Trophoblast cell (in vitro differentiated cells and primary cell): Measurements from ENCODE around the gene MLF2.
A peak's percentile ranks its signal among the peaks of the same experiment; 100 is the strongest.
"Not testable (repeated sequence)": the region's sequence is repeated elsewhere in the genome, so short reads cannot be mapped to it uniquely, and the experiment has no call there.

Experiments used
- DNase-seq, 2 donors: peaks; one replicate each; pipeline ENCODE4 v3.0.0-alpha.2; 2016
- H2AFZ ChIP-seq: 2 replicates; pipeline ENCODE4 v1.6.1; 2013; ENCODE audit warnings: low read length, moderate library complexity, mild to moderate bottlenecking; ENCODE audit not compliant: insufficient read depth, poor library complexity
- H2AK5ac ChIP-seq: 2 replicates; pipeline ENCODE4 v1.6.1; 2013; ENCODE audit warnings: mild to moderate bottlenecking, low read length
- H2BK120ac ChIP-seq: 2 replicates; pipeline ENCODE4 v1.6.1; 2013; ENCODE audit warnings: low read length, mild to moderate bottlenecking, moderate library complexity; ENCODE audit not compliant: insufficient read depth, poor library complexity
- H2BK12ac ChIP-seq: 2 replicates; pipeline ENCODE4 v1.6.1; 2013; ENCODE audit warnings: mild to moderate bottlenecking, low read length, moderate library complexity
- H2BK5ac ChIP-seq: 2 replicates; pipeline ENCODE4 v1.6.1; 2013; ENCODE audit warnings: low read length, low read depth, moderate library complexity, mild to moderate bottlenecking; ENCODE audit not compliant: poor library complexity
- H3K14ac ChIP-seq: 2 replicates; pipeline ENCODE4 v1.6.1; 2013; ENCODE audit warnings: mild to moderate bottlenecking, low read length
- H3K18ac ChIP-seq: 2 replicates; pipeline ENCODE4 v1.6.1; 2013; ENCODE audit warnings: mild to moderate bottlenecking, low read length
- H3K23ac ChIP-seq: 2 replicates; pipeline ENCODE4 v1.6.1; 2013; ENCODE audit warnings: low read length
- H3K27ac ChIP-seq: 2 replicates; pipeline ENCODE4 v1.5.1; 2013; ENCODE audit warnings: low read depth, mild to moderate bottlenecking, inconsistent platforms, low read length, moderate library complexity
- H3K27me3 ChIP-seq: 2 replicates; pipeline ENCODE4 v1.6.1; 2013; ENCODE audit warnings: inconsistent platforms, mild to moderate bottlenecking, low read length, moderate library complexity; ENCODE audit not compliant: insufficient read depth
- H3K36me3 ChIP-seq, 2 experiments: 1 replicate in 1 of 2; 2 replicates in 1 of 2; pipeline ENCODE4 v1.6.1; 2013; ENCODE audit warnings: low read length in 2 of 2, mild to moderate bottlenecking in 2 of 2, moderate library complexity in 1 of 2; ENCODE audit not compliant: insufficient read depth in 2 of 2, control insufficient read depth in 1 of 2
- H3K4ac ChIP-seq: 2 replicates; pipeline ENCODE4 v1.6.1; 2013; ENCODE audit warnings: low read depth, mild to moderate bottlenecking, low read length, moderate library complexity
- H3K4me1 ChIP-seq, 2 experiments: 1 replicate in 1 of 2; 2 replicates in 1 of 2; pipeline ENCODE4 v1.6.1; 2013; ENCODE audit warnings: low read length in 2 of 2, mild to moderate bottlenecking in 2 of 2, moderate library complexity in 1 of 2; ENCODE audit not compliant: insufficient read depth in 2 of 2, control insufficient read depth in 1 of 2
- H3K4me2 ChIP-seq: 2 replicates; pipeline ENCODE4 v1.6.1; 2013; ENCODE audit warnings: inconsistent platforms, mild to moderate bottlenecking, low read length, moderate library complexity
- H3K4me3 ChIP-seq: 2 replicates; pipeline ENCODE4 v1.5.1; 2013; ENCODE audit warnings: mild to moderate bottlenecking, low read depth, low read length, inconsistent platforms
- H3K79me1 ChIP-seq: one replicate; pipeline ENCODE4 v1.6.1; 2013; ENCODE audit warnings: low read length
- H3K79me2 ChIP-seq: 2 replicates; pipeline ENCODE4 v1.6.1; 2013; ENCODE audit warnings: low read length, mild to moderate bottlenecking; ENCODE audit not compliant: control insufficient read depth, insufficient read depth, poor library complexity
- H3K9ac ChIP-seq: 2 replicates; pipeline ENCODE4 v1.6.1; 2013; ENCODE audit warnings: mild to moderate bottlenecking, low read length
- H3K9me3 ChIP-seq: 2 replicates; pipeline ENCODE4 v1.6.1; 2013; ENCODE audit warnings: low read depth, mild to moderate bottlenecking, control low read depth, inconsistent platforms, low read length; ENCODE audit not compliant: insufficient read depth
- H4K12ac ChIP-seq: 2 replicates; pipeline ENCODE4 v1.6.1; 2013; ENCODE audit warnings: low read depth, mild to moderate bottlenecking, low read length, moderate library complexity
- H4K8ac ChIP-seq: 2 replicates; pipeline ENCODE4 v1.6.1; 2013; ENCODE audit warnings: low read depth, mild to moderate bottlenecking, low read length, moderate library complexity
- H4K91ac ChIP-seq: one replicate; pipeline ENCODE4 v1.6.1; 2013; ENCODE audit warnings: low read depth, mild to moderate bottlenecking, low read length, moderate library complexity
- WGBS: extraction: QIAGEN DNeasy Blood & Tissue Kit; methylation state at CpG from one replicate; pipeline ENCODE4 v1.1.7; 2013; ENCODE audit warnings: missing lambda C conversion rate; ENCODE audit not compliant: insufficient read length, insufficient coverage; ENCODE audit errors: extremely low coverage; 5-methylcytosine and 5-hydroxymethylcytosine counted together

The MLF2 gene

DNA sequence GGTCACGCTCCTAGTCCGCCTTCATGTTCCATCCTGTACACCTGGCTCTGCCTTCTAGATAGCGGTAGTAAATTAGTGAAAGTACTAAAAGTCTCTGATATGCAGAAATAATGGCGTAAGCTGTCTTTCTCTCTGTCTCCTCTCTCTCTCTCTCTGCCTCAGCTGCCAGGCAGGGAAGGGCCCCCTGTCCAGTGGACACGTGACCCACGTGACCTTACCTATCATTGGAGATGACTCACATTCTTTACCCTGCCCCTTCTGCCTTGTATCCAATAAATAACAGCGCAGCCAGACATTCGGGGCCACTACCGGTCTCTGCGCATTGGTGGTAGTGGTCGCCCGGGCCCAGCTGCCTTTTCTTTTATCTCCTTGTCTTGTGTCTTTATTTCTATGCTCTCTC is 10.9 kb downstream of the MLF2 start:
- not testable (repeated sequence) for H3K18ac ChIP-seq, H3K4me3 ChIP-seq, DNase-seq, H3K23ac ChIP-seq, H3K27ac ChIP-seq, H3K79me1 ChIP-seq, H2BK120ac ChIP-seq, H4K8ac ChIP-seq, H3K9ac ChIP-seq, H4K12ac ChIP-seq, H3K79me2 ChIP-seq, H2BK12ac ChIP-seq, H2AFZ ChIP-seq, H4K91ac ChIP-seq, H3K27me3 ChIP-seq, H3K14ac ChIP-seq, H2BK5ac ChIP-seq, H2AK5ac ChIP-seq, H3K4ac ChIP-seq, H3K9me3 ChIP-seq, H3K4me2 ChIP-seq
- Histone ChIP-seq H3K4me1 (peaks cover 15 to 19% of the 10 kb centered on the region in 2 experiments), H3K36me3 (peaks cover 6 to 14% of the 10 kb centered on the region in 2 experiments)
- no CpG with 5 or more reads among the region's 12 CpGs for WGBS

- no peaks in the 10 kb centered on the region for H3K79me1 ChIP-seq
- H3K4ac ChIP-seq = no peak overlapping the region
- no peak overlapping the region for H4K91ac ChIP-seq
- no peaks in the 10 kb centered on the region for H3K27me3 ChIP-seq
- no peaks in the 10 kb centered on the region for H3K4me1 ChIP-seq
- no peak overlapping the region for H2AK5ac ChIP-seq
- no peak overlapping the region for H3K4me2 ChIP-seq
- no peaks in the 10 kb centered on the region for H3K9me3 ChIP-seq
- H3K18ac ChIP-seq = no peak overlapping the region
- H3K23ac ChIP-seq = no peak overlapping the region
- H3K14ac ChIP-seq = no peak overlapping the region
- peaks cover 0 to 10% of the 10 kb centered on the region in 2 experiments for H3K36me3 ChIP-seq
- H2BK12ac ChIP-seq = no peak overlapping the region
- no peak overlapping the region for H3K4me3 ChIP-seq
- H2AFZ ChIP-seq = no peak overlapping the region
- DNase-seq = no peak
- H2BK120ac ChIP-seq = no peak overlapping the region
- no peak overlapping the region for H4K8ac ChIP-seq
- no peak overlapping the region for H2BK5ac ChIP-seq
- H4K12ac ChIP-seq = no peak overlapping the region
- no peaks in the 10 kb centered on the region for H3K79me2 ChIP-seq
- H3K9ac ChIP-seq = no peak overlapping the region
- no CpG with 5 or more reads among the region's 5 CpGs for WGBS
- H3K27ac ChIP-seq = no peak overlapping the region
Measured at GRCh38 chr12:6736754-6737153, 16.2 kb downstream of the MLF2 start.

- no peak overlapping the region for H3K14ac ChIP-seq
- no CpG with 5 or more reads among the region's 8 CpGs for WGBS
- no peak overlapping the region for H3K4me2 ChIP-seq
- H4K8ac ChIP-seq = no peak overlapping the region
- H3K27ac ChIP-seq = no peak overlapping the region
- no peak overlapping the region for H3K9ac ChIP-seq
- H2BK120ac ChIP-seq = no peak overlapping the region
- no peak overlapping the region for H4K91ac ChIP-seq
- no peaks in the 10 kb centered on the region for H3K79me2 ChIP-seq
- H3K4me1 ChIP-seq = no peaks in the 10 kb centered on the region
- H2BK12ac ChIP-seq = no peak overlapping the region
- no peak overlapping the region for H2AK5ac ChIP-seq
- peak; percentile 48 to 72 for DNase-seq
- H2AFZ ChIP-seq = no peak overlapping the region
- no peak overlapping the region for H3K23ac ChIP-seq
- peaks cover 8 to 20% of the 10 kb centered on the region in 2 experiments for H3K36me3 ChIP-seq
- H4K12ac ChIP-seq = no peak overlapping the region
- no peak overlapping the region for H3K4me3 ChIP-seq
- H2BK5ac ChIP-seq = no peak overlapping the region
- no peak overlapping the region for H3K18ac ChIP-seq
- no peak overlapping the region for H3K4ac ChIP-seq
- no peaks in the 10 kb centered on the region for H3K9me3 ChIP-seq
- H3K79me1 ChIP-seq = no peaks in the 10 kb centered on the region
- H3K27me3 ChIP-seq = no peaks in the 10 kb centered on the region
Measured at GRCh38 chr12:6735448-6736191, 17.3 kb downstream of the MLF2 start.

DNA sequence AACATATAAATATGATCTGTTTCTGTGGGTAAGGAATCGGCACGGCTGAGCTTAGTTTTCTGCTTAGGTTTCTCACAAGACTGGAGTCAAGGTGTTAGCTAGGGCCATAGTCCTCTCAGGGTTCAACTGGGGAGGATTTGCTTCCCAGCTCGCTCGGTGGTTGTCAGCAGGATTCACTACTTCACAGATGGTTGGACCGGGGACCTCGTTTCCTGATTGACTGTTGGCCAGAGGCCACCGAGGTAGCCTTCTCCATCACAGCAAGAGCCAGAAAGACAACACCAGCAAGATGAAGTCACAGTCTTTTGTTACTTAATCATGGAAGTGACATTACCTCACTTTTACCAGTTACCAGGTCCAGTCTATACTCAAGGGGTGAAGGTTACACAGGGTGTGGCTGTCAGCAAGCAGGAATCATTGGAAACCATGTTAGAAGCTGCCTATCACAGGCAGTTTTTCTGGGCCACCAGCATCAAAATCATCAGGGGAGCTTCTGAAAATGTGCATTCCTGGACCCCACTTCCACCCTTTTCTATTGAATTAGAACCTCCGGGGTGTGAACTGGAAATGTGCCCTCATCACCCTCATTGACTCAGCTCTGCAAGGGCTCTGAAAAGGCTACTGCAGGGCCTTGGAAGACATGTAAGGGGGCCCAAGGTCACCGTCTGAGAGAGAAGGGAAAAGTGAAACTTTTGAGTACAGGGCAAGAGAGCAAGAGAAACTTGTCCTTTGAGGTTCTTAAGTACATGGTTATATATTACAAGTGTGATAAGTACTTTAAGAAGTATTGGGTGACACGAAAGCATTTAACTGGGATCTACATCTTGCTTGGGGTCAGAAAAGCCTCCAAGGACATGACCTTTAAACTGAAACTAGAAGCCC is 18.2 kb downstream of the MLF2 start:
- no CpG with 5 or more reads among the region's 10 CpGs for WGBS
- Histone ChIP-seq H3K79me2 (no peaks in the 10 kb centered on the region), H2BK120ac (no peak overlapping the region), H3K79me1 (no peaks in the 10 kb centered on the region), H4K8ac (no peak overlapping the region), H3K4me1 (no peaks in the 10 kb centered on the region), H3K18ac (no peak overlapping the region), H3K4ac (no peak overlapping the region), H3K27me3 (no peaks in the 10 kb centered on the region), H3K4me2 (no peak overlapping the region), H2BK5ac (no peak overlapping the region), H2BK12ac (no peak overlapping the region), H3K27ac (no peak overlapping the region), H3K4me3 (no peak overlapping the region), H3K9ac (no peak overlapping the region), H4K12ac (no peak overlapping the region), H2AK5ac (no peak overlapping the region), H4K91ac (no peak overlapping the region), H3K36me3 (peaks cover 16 to 28% of the 10 kb centered on the region in 2 experiments), H3K9me3 (no peaks in the 10 kb centered on the region), H3K14ac (no peak overlapping the region), H3K23ac (no peak overlapping the region), H2AFZ (no peak overlapping the region)
- no peak for DNase-seq
